Breast epithelium (tissue), 4 donors: Measurements from ENCODE around the gene CSRNP3. TPM values are rescaled to one million over a fixed set of nuclear protein-coding genes. Genes with fewer than 3 reads are reported as not detected.

ENCODE experiments used
- DNase-seq, 2 donors: peaks; one replicate each; pipeline ENCODE4 v3.0.0-alpha.2; 2019; ENCODE audit warnings: low spot score in 2 of 2
- H3K27ac ChIP-seq, 2 donors: fragments of 200-600 bp; sonication (generic) in 1 of 2; one replicate each; pipeline ENCODE4 v1.5.1; 2016 to 2019; ENCODE audit warnings: mild to moderate bottlenecking in 1 of 2
- H3K27me3 ChIP-seq, 2 donors: fragments of 200-600 bp; sonication (generic) in 1 of 2; one replicate each; pipeline versions ENCODE4 v1.5.1 to v1.6.0; 2017 to 2019; ENCODE audit warnings: control low read depth in 1 of 2, mild to moderate bottlenecking in 1 of 2
- H3K36me3 ChIP-seq: fragments of 200-600 bp; one replicate; pipeline ENCODE4 v1.5.1; 2019
- H3K4me1 ChIP-seq, 2 donors: fragments of 200-600 bp; sonication (generic); one replicate each; pipeline ENCODE4 v1.5.1; 2016 to 2019; ENCODE audit warnings: control low read depth in 1 of 2
- H3K4me3 ChIP-seq, 3 donors: fragments of 200-600 bp; sonication (generic); 1 replicate in 2 of 3; 2 replicates in 1 of 3; pipeline ENCODE4 v1.5.1; 2016 to 2019; ENCODE audit warnings: mild to moderate bottlenecking in 3 of 3, moderate library complexity in 2 of 3
- H3K9me3 ChIP-seq, 2 donors: fragments of 200-600 bp; sonication (generic) in 1 of 2; one replicate each; pipeline ENCODE4 v1.5.1; 2016 to 2019; ENCODE audit warnings: control low read depth in 1 of 2
- CTCF ChIP-seq, 3 donors: fragments of 450-650 bp; IDR thresholded peaks; one replicate each; pipeline ENCODE4 v1.5.1; 2016 to 2017; ENCODE audit warnings: antibody characterized with exemption in 3 of 3, mild to moderate bottlenecking in 3 of 3, moderate library complexity in 3 of 3
- POLR2A ChIP-seq: fragments of 450-650 bp; IDR thresholded peaks from one replicate; pipeline ENCODE4 v1.6.1; 2016; ENCODE audit warnings: antibody characterized with exemption, mild to moderate bottlenecking, moderate library complexity
- POLR2AphosphoS5 ChIP-seq, 3 donors: sonication (generic); formaldehyde crosslinking; IDR thresholded peaks; one replicate each; pipeline ENCODE4 v1.6.1; 2017; ENCODE audit warnings: antibody characterized with exemption in 3 of 3
- intact Hi-C: fragments of 100-400 bp; cut with DNase I; formaldehyde crosslinking; loops from one replicate; pipeline ENCODE4 v1.15.1; 2023; ENCODE audit warnings: low total_unique reads
- total RNA-seq, 3 donors: library from RNA; depleted of rRNA; stranded (reverse); fragments of >200 nt; gene quantifications; one replicate each; pipeline ENCODE4 v1.1.0, GENCODE V29; 2016

CSRNP3 gene
- total RNA-seq, 3 donors from 2014 or later, result 1.4 to 10.0 (median 2.0) TPM

- Histone ChIP-seq H3K4me1 (no peaks in the 10 kb centered on the region), H3K27me3 (no peaks in the 10 kb centered on the region), H3K36me3 (no peaks in the 10 kb centered on the region), H3K4me3 (no peak overlapping the region), H3K9me3 (no peaks in the 10 kb centered on the region), H3K27ac (no peak overlapping the region)
- no peak for DNase-seq
- intact Hi-C loops, result no loop called here
- TF ChIP-seq CTCF (IDR thresholded peaks at IDR 0.05) (no peak), POLR2A (no peak), POLR2AphosphoS5 (IDR thresholded peaks at IDR 0.05) (no peak)
Measured at GRCh38 chr2:165699946-165700345, 230.4 kb downstream of the CSRNP3 start.

- no peak for TF ChIP-seq POLR2AphosphoS5 (IDR thresholded peaks at IDR 0.05)
- no peak for TF ChIP-seq POLR2A
- TF ChIP-seq CTCF (IDR thresholded peaks at IDR 0.05), result no peak
- intact Hi-C loops, result no loop called here
- H3K4me1 ChIP-seq, result no peaks in the 10 kb centered on the region
- H3K27me3 ChIP-seq, result no peaks in the 10 kb centered on the region
- no peak for DNase-seq
- H3K36me3 ChIP-seq, result no peaks in the 10 kb centered on the region
- H3K27ac ChIP-seq, result no peak overlapping the region
- H3K4me3 ChIP-seq, result no peak overlapping the region
- H3K9me3 ChIP-seq, result no peaks in the 10 kb centered on the region
Measured at GRCh38 chr2:165700531-165700930, 231.0 kb downstream of the CSRNP3 start.

- intact Hi-C loops, result no loop called here
- Histone ChIP-seq H3K9me3 (no peaks in the 10 kb centered on the region), H3K4me1 (no peaks in the 10 kb centered on the region), H3K4me3 (no peak overlapping the region), H3K36me3 (no peaks in the 10 kb centered on the region), H3K27me3 (no peaks in the 10 kb centered on the region), H3K27ac (no peak overlapping the region)
- no peak for TF ChIP-seq POLR2A
- TF ChIP-seq CTCF (IDR thresholded peaks at IDR 0.05), result no peak
- no peak for TF ChIP-seq POLR2AphosphoS5 (IDR thresholded peaks at IDR 0.05)
- DNase-seq, result no peak
Measured at GRCh38 chr2:165701147-165701546, 231.6 kb downstream of the CSRNP3 start.

- H3K4me1 ChIP-seq, result no peaks in the 10 kb centered on the region
- TF ChIP-seq POLR2A (no peak), POLR2AphosphoS5 (IDR thresholded peaks at IDR 0.05) (no peak), CTCF (IDR thresholded peaks at IDR 0.05) (no peak)
- intact Hi-C loops, result no loop called here
Measured at GRCh38 chr2:165706960-165707487, 237.5 kb downstream of the CSRNP3 start.

GRCh38 chr2:165716091-165716490 lies 246.6 kb downstream of the CSRNP3 start:
- Histone ChIP-seq H3K36me3 (no peaks in the 10 kb centered on the region), H3K4me3 (no peak overlapping the region), H3K27me3 (no peaks in the 10 kb centered on the region), H3K4me1 (no peaks in the 10 kb centered on the region), H3K27ac (no peak overlapping the region), H3K9me3 (no peaks in the 10 kb centered on the region)
- DNase-seq, result no peak
- intact Hi-C loops, result no loop called here
- TF ChIP-seq POLR2AphosphoS5 (IDR thresholded peaks at IDR 0.05) (no peak), POLR2A (no peak), CTCF (IDR thresholded peaks at IDR 0.05) (no peak)

More at GRCh38 chr2:165706960-165707487, 237.5 kb downstream of the CSRNP3 start:
- no peak overlapping the region for H3K4me3 ChIP-seq
- H3K36me3 ChIP-seq, result no peaks in the 10 kb centered on the region
- no peak for DNase-seq
- no peaks in the 10 kb centered on the region for H3K9me3 ChIP-seq
- no peaks in the 10 kb centered on the region for H3K27me3 ChIP-seq
- no peak overlapping the region for H3K27ac ChIP-seq
